Hepatocyte (in vitro differentiated cells): ENCODE data around the gene PLA2G2C. TPM values are rescaled to one million over a fixed set of nuclear protein-coding genes. Genes with fewer than 3 reads are reported as not detected.

ENCODE experiments used
- DNase-seq: peaks from one replicate; pipeline ENCODE4 v3.0.0-alpha.2; 2016; ENCODE audit warnings: low spot score
- H2AFZ ChIP-seq: fragments of 200-600 bp; sonication (generic); 2 replicates; pipeline ENCODE4 v1.6.0; 2016; ENCODE audit warnings: antibody characterized with exemption, mild to moderate bottlenecking
- H3K27ac ChIP-seq: fragments of 200-600 bp; sonication (generic); 2 replicates; pipeline ENCODE4 v1.5.1; 2016; ENCODE audit warnings: mild to moderate bottlenecking
- H3K27me3 ChIP-seq: fragments of 200-600 bp; sonication (generic); 2 replicates; pipeline ENCODE4 v1.6.1; 2016
- H3K36me3 ChIP-seq: fragments of 200-600 bp; sonication (generic); replicated peaks from 2 replicates; pipeline ENCODE4 v1.5.1; 2016; ENCODE audit warnings: low read depth; ENCODE audit not compliant: insufficient read depth
- H3K4me1 ChIP-seq: fragments of 200-600 bp; sonication (generic); 2 replicates; pipeline ENCODE4 v1.5.1; 2016; ENCODE audit warnings: mild to moderate bottlenecking, moderate library complexity; ENCODE audit not compliant: insufficient read depth
- H3K4me2 ChIP-seq: fragments of 200-600 bp; sonication (generic); 2 replicates; pipeline ENCODE4 v1.6.0; 2016
- H3K4me3 ChIP-seq: fragments of 200-600 bp; sonication (generic); 2 replicates; pipeline ENCODE4 v1.5.1; 2016; ENCODE audit warnings: mild to moderate bottlenecking
- H3K79me2 ChIP-seq: fragments of 200-600 bp; sonication (generic); 2 replicates; pipeline ENCODE4 v1.6.0; 2017; ENCODE audit warnings: mild to moderate bottlenecking
- H3K9me2 ChIP-seq: fragments of 200-600 bp; sonication (generic); replicated peaks from 2 replicates; pipeline ENCODE4 v1.6.0; 2017; ENCODE audit warnings: mild to moderate bottlenecking; ENCODE audit not compliant: insufficient read depth
- H3K9me3 ChIP-seq: fragments of 200-600 bp; sonication (generic); 2 replicates; pipeline ENCODE4 v1.5.1; 2016; ENCODE audit warnings: low read depth, mild to moderate bottlenecking
- H4K20me1 ChIP-seq: fragments of 200-600 bp; sonication (generic); 2 replicates; pipeline ENCODE4 v1.6.0; 2016; ENCODE audit warnings: mild to moderate bottlenecking; ENCODE audit not compliant: insufficient read depth, poor library complexity, severe bottlenecking
- EZH2 ChIP-seq: fragments of 200-600 bp; sonication (generic); IDR thresholded peaks from 2 replicates; pipeline ENCODE4 v1.6.1; 2016; ENCODE audit warnings: antibody characterized with exemption, mild to moderate bottlenecking, borderline replicate concordance
- EZH2phosphoT487 ChIP-seq: fragments of 200-600 bp; sonication (generic); IDR thresholded peaks from one replicate; pipeline ENCODE4 v1.6.1; 2018; ENCODE audit warnings: antibody characterized with exemption, mild to moderate bottlenecking, low read depth, moderate library complexity; ENCODE audit not compliant: unreplicated experiment, severe bottlenecking
- WGBS: methylation state at CpG from one replicate; pipeline ENCODE4 v1.1.6; 2016; ENCODE audit warnings: low lambda C conversion rate; ENCODE audit errors: missing lambda C conversion rate; 5-methylcytosine and 5-hydroxymethylcytosine counted together
- polyA plus RNA-seq: library from polyadenylated mRNA; unstranded; fragments of >200 nt; fragmentation: Nextera tagmentation; extraction: Ambion mirVana; gene quantifications from 2 replicates; pipeline ENCODE4 v1.2.1, GENCODE V29; 2016
- total RNA-seq: library from RNA; depleted of rRNA; stranded (reverse); fragments of >200 nt; gene quantifications from 2 replicates; pipeline ENCODE4 v1.2.3, GENCODE V29; 2014
- TF ChIP-seq, protein P1 (sequence below): fragments of 200-600 bp; sonication (generic); IDR thresholded peaks from 2 replicates; pipeline ENCODE4 v1.5.1; 2016; ENCODE audit warnings: antibody characterized with exemption, mild to moderate bottlenecking; ENCODE audit not compliant: poor library complexity

Gene PLA2G2C
- total and polyA plus RNA-seq, 2 experiments from 2014 or later: not detected

DNA sequence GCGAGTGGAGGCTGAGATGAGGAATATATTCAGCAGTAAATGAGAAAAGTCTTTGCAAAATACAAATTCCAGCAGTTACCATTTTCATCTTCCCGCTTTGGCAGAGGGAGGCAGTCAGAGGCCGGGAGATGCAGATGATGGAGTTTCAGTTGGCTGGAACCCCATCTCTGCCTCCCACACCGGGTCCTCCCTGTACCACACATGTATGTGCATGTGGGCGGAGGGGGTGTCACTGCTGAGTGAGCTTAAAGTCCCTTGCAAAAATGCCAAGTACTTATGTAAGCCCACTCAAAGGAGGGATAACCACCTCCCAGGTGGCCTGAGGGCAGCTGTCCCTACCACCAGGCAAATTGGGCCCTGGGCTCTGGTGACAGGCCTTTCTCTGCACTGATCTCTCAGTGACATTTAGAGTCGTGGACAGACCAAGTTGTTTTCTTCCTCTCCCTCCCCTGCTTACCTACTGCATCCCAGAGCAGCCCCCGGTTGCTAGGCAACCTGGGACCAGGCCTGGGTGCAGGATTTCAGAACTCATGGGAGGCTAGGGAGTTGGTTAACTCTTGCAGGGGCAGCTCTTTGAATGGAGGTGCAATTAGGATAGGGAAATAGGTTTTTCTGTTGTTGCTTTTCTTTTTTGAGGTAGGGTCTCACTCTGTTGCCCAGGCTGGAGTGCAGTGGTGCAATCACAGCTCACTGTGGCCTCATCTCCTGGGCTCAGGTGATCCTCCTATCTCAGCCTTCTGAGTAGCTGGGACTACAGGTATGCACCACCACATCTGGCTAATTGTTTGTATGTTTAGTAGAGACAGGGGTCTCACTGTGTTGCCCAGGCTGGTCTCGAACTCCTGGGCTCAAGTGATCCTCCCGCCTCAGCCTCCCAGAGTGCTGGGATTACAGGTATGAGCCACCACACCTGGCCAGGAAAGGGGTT, 17.5 kb downstream of the PLA2G2C start:
- Histone ChIP-seq H3K4me1 (no peaks in the 10 kb centered on the region), H3K79me2 (no peaks in the 10 kb centered on the region), H3K27ac (no peak overlapping the region), H3K9me2 (no peaks in the 10 kb centered on the region), H3K9me3 (no peaks in the 10 kb centered on the region), H4K20me1 (no peaks in the 10 kb centered on the region), H3K4me2 (no peak overlapping the region), H3K4me3 (no peak overlapping the region), H3K27me3 (no peaks in the 10 kb centered on the region), H3K36me3 (no peaks in the 10 kb centered on the region), H2AFZ (no peak overlapping the region)
- TF ChIP-seq EZH2phosphoT487 (no peak), EZH2 (no peak)
- TF ChIP-seq, protein P1, sequence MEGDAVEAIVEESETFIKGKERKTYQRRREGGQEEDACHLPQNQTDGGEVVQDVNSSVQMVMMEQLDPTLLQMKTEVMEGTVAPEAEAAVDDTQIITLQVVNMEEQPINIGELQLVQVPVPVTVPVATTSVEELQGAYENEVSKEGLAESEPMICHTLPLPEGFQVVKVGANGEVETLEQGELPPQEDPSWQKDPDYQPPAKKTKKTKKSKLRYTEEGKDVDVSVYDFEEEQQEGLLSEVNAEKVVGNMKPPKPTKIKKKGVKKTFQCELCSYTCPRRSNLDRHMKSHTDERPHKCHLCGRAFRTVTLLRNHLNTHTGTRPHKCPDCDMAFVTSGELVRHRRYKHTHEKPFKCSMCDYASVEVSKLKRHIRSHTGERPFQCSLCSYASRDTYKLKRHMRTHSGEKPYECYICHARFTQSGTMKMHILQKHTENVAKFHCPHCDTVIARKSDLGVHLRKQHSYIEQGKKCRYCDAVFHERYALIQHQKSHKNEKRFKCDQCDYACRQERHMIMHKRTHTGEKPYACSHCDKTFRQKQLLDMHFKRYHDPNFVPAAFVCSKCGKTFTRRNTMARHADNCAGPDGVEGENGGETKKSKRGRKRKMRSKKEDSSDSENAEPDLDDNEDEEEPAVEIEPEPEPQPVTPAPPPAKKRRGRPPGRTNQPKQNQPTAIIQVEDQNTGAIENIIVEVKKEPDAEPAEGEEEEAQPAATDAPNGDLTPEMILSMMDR: no peak
- no peak for DNase-seq
- WGBS: 79% methylated on average over 9 of the region's 9 CpGs

DNA sequence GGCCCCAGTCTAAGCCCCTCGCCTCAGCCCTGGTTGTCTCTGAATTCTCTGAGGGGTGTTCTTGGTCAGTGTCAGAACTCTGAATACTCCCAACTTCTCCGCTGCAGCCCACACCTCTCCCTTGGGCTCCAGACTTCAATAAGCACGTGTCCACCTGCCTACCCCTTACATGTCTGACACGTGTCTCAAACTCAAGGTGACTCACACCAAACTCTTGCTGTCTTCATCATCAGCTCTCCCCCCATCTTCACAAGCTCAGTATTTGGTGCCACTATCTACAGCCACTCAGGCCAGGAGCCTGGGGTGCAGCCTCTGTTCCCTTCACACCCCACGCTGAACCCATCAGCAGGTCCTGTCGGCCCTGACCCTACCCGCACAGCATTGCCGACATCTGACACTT, 19.2 kb downstream of the PLA2G2C start:
- Histone ChIP-seq H4K20me1 (no peaks in the 10 kb centered on the region), H3K79me2 (no peaks in the 10 kb centered on the region), H3K27ac (no peak overlapping the region), H2AFZ (no peak overlapping the region), H3K27me3 (no peaks in the 10 kb centered on the region), H3K9me2 (no peaks in the 10 kb centered on the region), H3K4me2 (no peak overlapping the region), H3K4me3 (no peak overlapping the region), H3K36me3 (no peaks in the 10 kb centered on the region), H3K9me3 (no peaks in the 10 kb centered on the region), H3K4me1 (no peaks in the 10 kb centered on the region)
- no peak for DNase-seq
- TF ChIP-seq EZH2phosphoT487: no peak
- TF ChIP-seq, protein P1: no peak
- no peak for TF ChIP-seq EZH2
- 87% methylated on average over 8 of the region's 8 CpGs for WGBS

DNA sequence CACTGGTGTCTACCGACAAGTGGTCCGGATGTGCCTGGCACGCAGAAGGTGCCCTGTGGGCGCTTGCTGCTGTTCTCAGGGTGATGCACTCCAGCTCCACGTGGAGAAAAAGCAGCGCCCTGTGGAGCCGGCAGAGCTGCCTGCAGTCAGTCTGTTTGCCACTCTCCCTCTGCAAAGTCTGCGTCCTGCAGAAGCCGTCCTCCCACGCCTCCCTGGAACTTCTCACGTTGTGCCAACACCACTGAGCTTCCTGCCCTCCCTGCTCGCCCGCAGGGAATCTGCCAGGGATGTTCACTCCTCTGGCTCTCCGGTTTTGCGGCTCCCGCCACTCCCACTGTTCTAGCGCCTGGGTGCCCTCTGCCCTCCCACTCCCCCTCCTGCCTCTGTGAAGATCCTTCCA, 20.3 kb downstream of the PLA2G2C start:
- no peaks in the 10 kb centered on the region for H4K20me1 ChIP-seq
- H2AFZ ChIP-seq: no peak overlapping the region
- H3K4me1 ChIP-seq: no peaks in the 10 kb centered on the region
- H3K9me3 ChIP-seq: no peaks in the 10 kb centered on the region
- DNase-seq: no peak
- no peak overlapping the region for H3K27ac ChIP-seq
- no peaks in the 10 kb centered on the region for H3K27me3 ChIP-seq
- no peaks in the 10 kb centered on the region for H3K36me3 ChIP-seq
- no peak overlapping the region for H3K4me3 ChIP-seq
- 83% methylated on average over 8 of the region's 17 CpGs for WGBS
- no peaks in the 10 kb centered on the region for H3K79me2 ChIP-seq
- H3K9me2 ChIP-seq: no peaks in the 10 kb centered on the region
- no peak overlapping the region for H3K4me2 ChIP-seq
- TF ChIP-seq EZH2 (no peak), EZH2phosphoT487 (no peak)
- TF ChIP-seq, protein P1: no peak
